ENCODE measurements around the gene BHMT2.

The BHMT2 gene

GRCh38 chr5:79133121-79133656 is 63.6 kb downstream of the BHMT2 start:
- no peaks in the 10 kb centered on the region for H3K9me3 ChIP-seq
- H3K36me3 ChIP-seq, result no peaks in the 10 kb centered on the region
- peak; percentile 19; the same call in 1 of the 2 replicates for TF ChIP-seq CTCF (IDR thresholded peaks at IDR 0.05; ENCODE audit: low read depth, low read length)
- no peaks in the 10 kb centered on the region for H3K27me3 ChIP-seq
- H3K4me3 ChIP-seq (ENCODE audit: low read depth, low read length), result peak overlapping the region; percentile 29; the same call in 1 of the 2 replicates
- no peaks in the 10 kb centered on the region for H3K4me1 ChIP-seq
- DNase-seq, result no peak

GRCh38 chr5:79133657-79134451 is 64.3 kb downstream of the BHMT2 start:
- Histone ChIP-seq H3K9me3 (no peaks in the 10 kb centered on the region), H3K36me3 (no peaks in the 10 kb centered on the region), H3K4me3 (ENCODE audit: low read depth, low read length) (peak overlapping the region; percentile 29), H3K27me3 (no peaks in the 10 kb centered on the region), H3K4me1 (no peaks in the 10 kb centered on the region)
- peak; percentile 90 for TF ChIP-seq CTCF (IDR thresholded peaks at IDR 0.05; ENCODE audit: low read depth, low read length)
- peak; percentile 76 for DNase-seq

- Histone ChIP-seq H3K36me3 (no peaks in the 10 kb centered on the region), H3K27me3 (no peaks in the 10 kb centered on the region), H3K4me1 (no peaks in the 10 kb centered on the region), H3K9me3 (no peaks in the 10 kb centered on the region), H3K4me3 (ENCODE audit: low read depth, low read length) (no peak overlapping the region)
- TF ChIP-seq CTCF (IDR thresholded peaks at IDR 0.05; ENCODE audit: low read depth, low read length), result no peak
- DNase-seq, result no peak
These were observed 66.4 kb downstream of the BHMT2 start for GRCh38 chr5:79135790-79136553.

GRCh38 chr5:79136618-79137017 is 67.1 kb downstream of the BHMT2 start:
- H3K4me1 ChIP-seq, result no peaks in the 10 kb centered on the region
- H3K36me3 ChIP-seq, result no peaks in the 10 kb centered on the region
- DNase-seq, result no peak
- no peak overlapping the region for H3K4me3 ChIP-seq (ENCODE audit: low read depth, low read length)
- H3K27me3 ChIP-seq, result no peaks in the 10 kb centered on the region
- no peak for TF ChIP-seq CTCF (IDR thresholded peaks at IDR 0.05; ENCODE audit: low read depth, low read length)
- H3K9me3 ChIP-seq, result no peaks in the 10 kb centered on the region
